ENCODE measurements around the gene VAT1L.

The VAT1L gene

GRCh38 chr16:77877712-77878347 is 89.5 kb downstream of the VAT1L start:
- Mint-ChIP-seq H3K4me3 (no peak overlapping the region), H3K36me3 (ENCODE audit: low read depth) (no peaks in the 10 kb centered on the region), H3K9me3 (no peaks in the 10 kb centered on the region), H3K27me3 (ENCODE audit: low read depth) (peaks cover 7% of the 10 kb centered on the region), H3K27ac (no peak overlapping the region), H3K4me1 (no peaks in the 10 kb centered on the region)
- TF ChIP-seq, protein P1, sequence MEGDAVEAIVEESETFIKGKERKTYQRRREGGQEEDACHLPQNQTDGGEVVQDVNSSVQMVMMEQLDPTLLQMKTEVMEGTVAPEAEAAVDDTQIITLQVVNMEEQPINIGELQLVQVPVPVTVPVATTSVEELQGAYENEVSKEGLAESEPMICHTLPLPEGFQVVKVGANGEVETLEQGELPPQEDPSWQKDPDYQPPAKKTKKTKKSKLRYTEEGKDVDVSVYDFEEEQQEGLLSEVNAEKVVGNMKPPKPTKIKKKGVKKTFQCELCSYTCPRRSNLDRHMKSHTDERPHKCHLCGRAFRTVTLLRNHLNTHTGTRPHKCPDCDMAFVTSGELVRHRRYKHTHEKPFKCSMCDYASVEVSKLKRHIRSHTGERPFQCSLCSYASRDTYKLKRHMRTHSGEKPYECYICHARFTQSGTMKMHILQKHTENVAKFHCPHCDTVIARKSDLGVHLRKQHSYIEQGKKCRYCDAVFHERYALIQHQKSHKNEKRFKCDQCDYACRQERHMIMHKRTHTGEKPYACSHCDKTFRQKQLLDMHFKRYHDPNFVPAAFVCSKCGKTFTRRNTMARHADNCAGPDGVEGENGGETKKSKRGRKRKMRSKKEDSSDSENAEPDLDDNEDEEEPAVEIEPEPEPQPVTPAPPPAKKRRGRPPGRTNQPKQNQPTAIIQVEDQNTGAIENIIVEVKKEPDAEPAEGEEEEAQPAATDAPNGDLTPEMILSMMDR (IDR thresholded peaks at IDR 0.05; ENCODE audit: unreplicated experiment in 3 of 3): no peak

- Mint-ChIP-seq H3K4me3 (no peak overlapping the region), H3K4me1 (no peaks in the 10 kb centered on the region), H3K27ac (no peak overlapping the region), H3K9me3 (no peaks in the 10 kb centered on the region), H3K36me3 (ENCODE audit: low read depth) (no peaks in the 10 kb centered on the region), H3K27me3 (ENCODE audit: low read depth) (no peaks in the 10 kb centered on the region)
- TF ChIP-seq, protein P1 (IDR thresholded peaks at IDR 0.05; ENCODE audit: unreplicated experiment in 3 of 3): no peak
Observed at GRCh38 chr16:77881355-77882030, 93.1 kb downstream of the VAT1L start.

- no peaks in the 10 kb centered on the region for H3K36me3 Mint-ChIP-seq (ENCODE audit: low read depth)
- no peaks in the 10 kb centered on the region for H3K27me3 Mint-ChIP-seq (ENCODE audit: low read depth)
- TF ChIP-seq, protein P1 (IDR thresholded peaks at IDR 0.05; ENCODE audit: unreplicated experiment in 3 of 3): no peak
- no peak overlapping the region for H3K27ac Mint-ChIP-seq
- no peaks in the 10 kb centered on the region for H3K9me3 Mint-ChIP-seq
- no peaks in the 10 kb centered on the region for H3K4me1 Mint-ChIP-seq
- H3K4me3 Mint-ChIP-seq: no peak overlapping the region
Observed at GRCh38 chr16:77882358-77882757, 94.0 kb downstream of the VAT1L start.

- Mint-ChIP-seq H3K36me3 (ENCODE audit: low read depth) (no peaks in the 10 kb centered on the region), H3K9me3 (no peaks in the 10 kb centered on the region), H3K27ac (no peak overlapping the region), H3K4me3 (no peak overlapping the region), H3K27me3 (ENCODE audit: low read depth) (peaks cover 6% of the 10 kb centered on the region), H3K4me1 (no peaks in the 10 kb centered on the region)
- TF ChIP-seq, protein P1 (IDR thresholded peaks at IDR 0.05; ENCODE audit: unreplicated experiment in 3 of 3): no peak
Observed at GRCh38 chr16:77885571-77886295, 97.4 kb downstream of the VAT1L start.

GRCh38 chr16:77888871-77889270 is 100.5 kb downstream of the VAT1L start:
- Mint-ChIP-seq H3K4me1 (no peaks in the 10 kb centered on the region), H3K27me3 (ENCODE audit: low read depth) (peaks cover 9% of the 10 kb centered on the region), H3K9me3 (no peaks in the 10 kb centered on the region), H3K36me3 (ENCODE audit: low read depth) (no peaks in the 10 kb centered on the region), H3K4me3 (no peak overlapping the region), H3K27ac (no peak overlapping the region)
- TF ChIP-seq, protein P1 (IDR thresholded peaks at IDR 0.05; ENCODE audit: unreplicated experiment in 3 of 3): no peak

Measured in nephron (organoid).